ENCODE results near the gene WTAP.

DNA sequence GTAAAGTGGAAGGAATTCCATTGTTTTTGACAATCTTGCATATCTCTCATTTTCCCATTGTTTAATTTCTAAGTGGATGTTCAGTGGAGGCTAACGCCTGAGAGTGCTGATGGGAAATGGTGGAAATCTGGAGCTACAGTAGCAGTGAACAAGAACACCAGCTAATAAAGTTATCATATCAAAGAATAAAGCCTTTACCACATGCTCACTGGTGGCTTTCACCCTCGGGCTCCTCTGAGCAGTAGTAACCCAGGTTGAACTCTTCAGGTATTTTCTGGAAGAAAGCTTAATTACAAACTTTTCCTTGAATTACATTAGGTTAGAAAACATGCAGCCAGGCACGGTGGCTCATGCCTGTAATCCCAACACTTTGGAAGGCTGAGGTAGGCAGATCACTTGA is 24.1 kb downstream of the WTAP start:
- TF ChIP-seq EP300 (IDR thresholded peaks at IDR 0.05): no peak
- TF ChIP-seq CTCF (IDR thresholded peaks at IDR 0.05): no peak
